GM12878 (cell line): ENCODE data around the gene TBRG1. TPM values are rescaled to one million over a fixed set of nuclear protein-coding genes. Genes with fewer than 3 reads are reported as not detected.

ENCODE experiments used
- ATAC-seq: fragments of 200-7000 bp; cut with Tn5 transposase; 3 replicates; pipeline ENCODE4 v1.9.1; 2020; ENCODE audit warnings: mild to moderate bottlenecking, moderate library complexity
- BruUV-seq: library from RNA; stranded (reverse); fragments of 400-500 nt; replicated peaks from 2 replicates; lab custom pipeline; 2021; lab: Mats Ljungman, UMichigan
- CTCF ChIA-PET: fragments of 300-600 bp; sonication (Branson Sonifier 250); formaldehyde crosslinking; extraction: SDS; loops from one replicate; lab custom pipeline; 2021; ENCODE audit warnings: inconsistent platforms; lab: Yijun Ruan, JAX
- POLR2A ChIA-PET: fragments of 350-600 bp; formaldehyde crosslinking; extraction: SDS; loops from one replicate; lab custom pipeline; 2021; ENCODE audit warnings: inconsistent platforms; lab: Charles Lee
- RAD21 ChIA-PET: fragments of 300-600 bp; sonication (Branson Sonifier 250); formaldehyde crosslinking; loops from one replicate; lab custom pipeline; 2023; ENCODE audit warnings: antibody characterized with exemption; ENCODE audit not compliant: unreplicated experiment; lab: Charles Lee
- SMC1A ChIA-PET: fragments of 300-600 bp; sonication (Branson Sonifier 250); formaldehyde crosslinking; loops from one replicate; lab custom pipeline; 2023; ENCODE audit not compliant: unreplicated experiment, uncharacterized antibody; lab: Charles Lee
- DNase-seq: peaks from one replicate; pipeline ENCODE4 v3.0.0-alpha.2; 2011; ENCODE audit warnings: low read depth, low spot score
- FAIRE-seq: peaks from 3 replicates; lab custom pipeline; 2011; peaks lifted over from hg19 to GRCh38; lab: Jason Lieb, UNC
- H2AFZ ChIP-seq: 2 replicates; pipeline ENCODE4 v1.6.0; 2011; ENCODE audit warnings: low read depth, low read length, control low read depth; ENCODE audit not compliant: control insufficient read depth
- H3K27ac ChIP-seq: 2 replicates; pipeline ENCODE4 v1.5.1; 2011; ENCODE audit warnings: control low read depth; ENCODE audit not compliant: control insufficient read depth, insufficient read depth
- H3K27me3 ChIP-seq, 2 experiments: replicated peaks in 1 of 2; 2 replicates each; pipeline versions ENCODE4 v1.6.0 to v1.6.1; 2011; ENCODE audit warnings: low read length in 1 of 2; ENCODE audit not compliant: control insufficient read depth in 2 of 2, insufficient read depth in 2 of 2
- H3K36me3 ChIP-seq, 2 experiments: 2 replicates each; pipeline ENCODE4 v1.5.1; 2011; ENCODE audit warnings: low read length in 1 of 2; ENCODE audit not compliant: control insufficient read depth in 2 of 2, insufficient read depth in 2 of 2
- H3K4me1 ChIP-seq: 2 replicates; pipeline ENCODE4 v1.6.1; 2011; ENCODE audit warnings: mild to moderate bottlenecking, low read length, moderate library complexity, mixed read lengths; ENCODE audit not compliant: control insufficient read depth, insufficient read depth
- H3K4me2 ChIP-seq: 2 replicates; pipeline ENCODE4 v1.6.0; 2011; ENCODE audit warnings: control low read depth; ENCODE audit not compliant: control insufficient read depth, insufficient read depth
- H3K4me3 ChIP-seq: fragments of 200-600 bp; sonication (generic); 2 replicates; pipeline ENCODE4 v1.5.1; 2016
- H3K79me2 ChIP-seq: 2 replicates; pipeline ENCODE4 v1.6.0; 2011; ENCODE audit warnings: low read length; ENCODE audit not compliant: control insufficient read depth, insufficient read depth
- H3K9ac ChIP-seq: 2 replicates; pipeline ENCODE4 v1.8.0; 2011; ENCODE audit warnings: low read length, control low read depth, mixed read lengths; ENCODE audit not compliant: control insufficient read depth, insufficient read depth
- H3K9me3 ChIP-seq: replicated peaks from 3 replicates; pipeline ENCODE4 v1.5.1; 2011; ENCODE audit warnings: mild to moderate bottlenecking, low read length; ENCODE audit not compliant: control insufficient read depth, insufficient read depth
- H4K20me1 ChIP-seq: 2 replicates; pipeline ENCODE4 v1.6.0; 2011; ENCODE audit not compliant: control insufficient read depth, insufficient read depth
- ATF7 ChIP-seq: fragments of 450-650 bp; IDR thresholded peaks from 2 replicates; pipeline ENCODE4 v1.6.1; 2016; ENCODE audit warnings: low read depth, mild to moderate bottlenecking
- BACH1 ChIP-seq: fragments of 450-650 bp; IDR thresholded peaks from 2 replicates; pipeline ENCODE4 v1.6.1; 2017; ENCODE audit warnings: mild to moderate bottlenecking, borderline replicate concordance
- CBFB ChIP-seq: IDR thresholded peaks from 2 replicates; pipeline ENCODE4 v1.6.1; 2016; ENCODE audit warnings: antibody characterized with exemption, low read depth
- CEBPB ChIP-seq, 2 experiments: fragments of 150-350 bp in 1 of 2; IDR thresholded peaks; 2 replicates each; pipeline ENCODE4 v1.6.1; 2012 to 2014; ENCODE audit warnings: low read depth in 2 of 2, low read length in 2 of 2, borderline replicate concordance in 1 of 2, inconsistent platforms in 1 of 2
- CHD1 ChIP-seq: IDR thresholded peaks from 2 replicates; pipeline ENCODE4 v1.6.1; 2012; ENCODE audit warnings: low read depth, low read length, improper control_type of control experiment
- CREB1 ChIP-seq: IDR thresholded peaks from 2 replicates; pipeline ENCODE4 v1.6.1; 2012; ENCODE audit warnings: low read depth, mild to moderate bottlenecking, inconsistent platforms
- E2F4 ChIP-seq: IDR thresholded peaks from 2 replicates; pipeline ENCODE4 v1.6.1; 2012; ENCODE audit warnings: low read depth, low read length, improper control_type of control experiment
- ELK1 ChIP-seq: IDR thresholded peaks from 2 replicates; pipeline ENCODE4 v1.6.1; 2012; ENCODE audit warnings: low read depth, low read length, improper control_type of control experiment
- EZH2 ChIP-seq: IDR thresholded peaks from 2 replicates; pipeline ENCODE4 v1.6.1; 2012; ENCODE audit warnings: low read depth, mild to moderate bottlenecking, control low read depth, inconsistent platforms, low read length, borderline replicate concordance; ENCODE audit not compliant: control insufficient read depth
- HDAC2 ChIP-seq: fragments of 200-600 bp; sonication (generic); IDR thresholded peaks from 2 replicates; pipeline ENCODE4 v1.6.1; 2017
- HSF1 ChIP-seq: fragments of 150-350 bp; IDR thresholded peaks from 2 replicates; pipeline ENCODE4 v1.6.1; 2014; ENCODE audit warnings: mild to moderate bottlenecking, low read depth, low read length
- JUND ChIP-seq: IDR thresholded peaks from 2 replicates; pipeline ENCODE4 v1.6.1; 2012; ENCODE audit warnings: low read depth, mild to moderate bottlenecking, low read length, improper control_type of control experiment, moderate library complexity
- LARP7 ChIP-seq: fragments of 450-650 bp; IDR thresholded peaks from 2 replicates; pipeline ENCODE4 v1.6.1; 2017; ENCODE audit warnings: mild to moderate bottlenecking
- PKNOX1 ChIP-seq: fragments of 450-650 bp; IDR thresholded peaks from 2 replicates; pipeline ENCODE4 v1.6.1; 2016; ENCODE audit warnings: mild to moderate bottlenecking
- PML ChIP-seq: IDR thresholded peaks from 2 replicates; pipeline ENCODE4 v1.6.1; 2012; ENCODE audit warnings: low read length, inconsistent platforms
- RAD21 ChIP-seq: IDR thresholded peaks from 2 replicates; pipeline ENCODE4 v1.6.1; 2011; ENCODE audit warnings: mild to moderate bottlenecking, low read depth, low read length, moderate library complexity; ENCODE audit not compliant: insufficient read depth
- SIX5 ChIP-seq: IDR thresholded peaks from 2 replicates; pipeline ENCODE4 v1.6.1; 2011; ENCODE audit warnings: mild to moderate bottlenecking, low read depth, low read length, moderate library complexity; ENCODE audit not compliant: severe bottlenecking
- SP1 ChIP-seq: IDR thresholded peaks from one replicate; pipeline ENCODE4 v1.6.1; 2011; ENCODE audit warnings: low read depth, low read length
- TCF3 ChIP-seq: IDR thresholded peaks from 2 replicates; pipeline ENCODE4 v1.6.1; 2012; ENCODE audit warnings: low read depth, mild to moderate bottlenecking, low read length, borderline replicate concordance; ENCODE audit not compliant: insufficient read depth
- WGBS: methylation state at CpG from one replicate; pipeline ENCODE4 v1.1.6; 2016; ENCODE audit warnings: low lambda C conversion rate; ENCODE audit not compliant: insufficient replicate concordance, insufficient coverage; ENCODE audit errors: missing lambda C conversion rate; 5-methylcytosine and 5-hydroxymethylcytosine counted together
- in situ Hi-C: fragments of 300-500 bp; cut with MboI; formaldehyde crosslinking; loops from 9 replicates; pipeline ENCODE4 v1.14.3; 2018; ENCODE audit warnings: mixed read lengths
- intact Hi-C: fragments of 100-400 bp; cut with micrococcal nuclease; formaldehyde crosslinking; loops from one replicate; pipeline ENCODE4 v1.14.2; 2022; ENCODE audit not compliant: unreplicated experiment
- polyA plus RNA-seq, 11 experiments: library from polyadenylated mRNA; depleted of rRNA in 4 of 11; unstranded in 6 of 11; stranded (reverse) in 5 of 11; fragments of >200 nt; fragmentation: Nextera tagmentation in 4 of 11; fragmentation: Illumina TruSeq in 1 of 11; extraction: Ambion mirVana in 4 of 11; extraction: Trizol in 1 of 11; gene quantifications; 1 replicate in 1 of 11; 2 replicates in 10 of 11; pipeline versions ENCODE4 v1.2.1 to v1.2.3, GENCODE V29; 2011 to 2016; ENCODE audit warnings: inconsistent platforms in 2 of 11, missing spikeins in 2 of 11, low read depth in 1 of 11
- total RNA-seq, 4 experiments: library from RNA; depleted of rRNA in 3 of 4; stranded (reverse); fragments of >200 nt in 3 of 4; fragmentation: Illumina TruSeq in 1 of 4; extraction: Trizol in 1 of 4; gene quantifications; 2 replicates each; pipeline versions ENCODE4 v1.2.1 to v1.2.3, GENCODE V29; 2013 to 2021
- TF ChIP-seq, protein P1 (sequence below): fragments of 450-650 bp; conservative IDR thresholded peaks from 2 replicates; pipeline ENCODE4 v1.6.1; 2017; ENCODE audit warnings: mild to moderate bottlenecking, moderate library complexity

Gene TBRG1
- total and polyA plus RNA-seq, 10 of the 15 experiments (the other 5 are each of a cell fraction or from before 2014, with no cell fraction given): 12.3 to 46.6 (median 26.2) TPM

DNA sequence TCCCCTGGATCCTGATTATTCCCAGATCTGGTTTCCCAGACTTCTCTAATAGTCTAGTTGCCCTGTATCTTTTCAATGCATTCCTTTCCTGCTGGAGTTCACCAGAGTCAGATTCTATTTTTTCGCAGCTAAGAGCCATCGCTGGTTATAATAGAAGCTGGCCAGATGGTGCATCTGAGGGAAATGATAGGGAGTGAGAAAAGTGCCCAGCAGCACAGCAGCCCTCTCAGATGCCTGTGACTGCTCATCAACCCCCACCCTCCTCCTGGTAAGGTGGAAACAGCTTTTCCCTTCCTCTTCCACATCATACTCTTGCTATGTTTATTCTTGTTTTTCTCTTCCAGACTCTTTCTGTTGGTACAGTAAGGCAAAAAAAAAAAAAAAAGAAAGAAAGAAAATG lies 40.1 kb upstream of the TBRG1 start:
- Histone ChIP-seq H3K27ac (no peak overlapping the region), H3K36me3 (no peaks in the 10 kb centered on the region), H4K20me1 (no peaks in the 10 kb centered on the region), H3K9ac (no peak overlapping the region), H3K79me2 (no peaks in the 10 kb centered on the region), H3K4me1 (no peaks in the 10 kb centered on the region), H3K4me2 (no peak overlapping the region), H3K9me3 (no peaks in the 10 kb centered on the region), H2AFZ (no peak overlapping the region), H3K27me3 (no peaks in the 10 kb centered on the region; a peak in 1 of 4 replicates), H3K4me3 (no peak overlapping the region)
- no TSS peak for BruUV-seq
- in situ Hi-C loops (loop anchor here (10.0 kb wide), 1 partner anchor 508 kb away; no protein-coding TSS in a partner anchor), intact Hi-C loops (no loop called here)
- ChIA-PET POLR2A (no interaction called here), RAD21 (interaction anchor here (1.3 kb wide), 1 partner anchor 164 kb away, joined by 3 read pairs; no protein-coding TSS in a partner anchor), CTCF (interaction anchor here (1.7 to 1.8 kb wide), 2 partner anchors 166 to 511 kb away, joined by 6 to 13 read pairs; no protein-coding TSS in a partner anchor), SMC1A (no interaction called here)
- 39% methylated on average over 2 of the region's 2 CpGs for WGBS
- DNase-seq (no peak), ATAC-seq (no peak), FAIRE-seq (no peak)
- no peak for TF ChIP-seq TCF3
- TF ChIP-seq CEBPB (IDR thresholded peaks at IDR 0.05; ENCODE audit: borderline replicate concordance in 1 of 2, low read depth in 2 of 2, low read length in 2 of 2): no peak
- no peak for TF ChIP-seq BACH1
- no peak for TF ChIP-seq EZH2
- no peak for TF ChIP-seq JUND
- no peak for TF ChIP-seq ATF7
- TF ChIP-seq CREB1: no peak
- no peak for TF ChIP-seq E2F4
- TF ChIP-seq SP1: no peak
- no peak for TF ChIP-seq SIX5
- TF ChIP-seq, protein P1, sequence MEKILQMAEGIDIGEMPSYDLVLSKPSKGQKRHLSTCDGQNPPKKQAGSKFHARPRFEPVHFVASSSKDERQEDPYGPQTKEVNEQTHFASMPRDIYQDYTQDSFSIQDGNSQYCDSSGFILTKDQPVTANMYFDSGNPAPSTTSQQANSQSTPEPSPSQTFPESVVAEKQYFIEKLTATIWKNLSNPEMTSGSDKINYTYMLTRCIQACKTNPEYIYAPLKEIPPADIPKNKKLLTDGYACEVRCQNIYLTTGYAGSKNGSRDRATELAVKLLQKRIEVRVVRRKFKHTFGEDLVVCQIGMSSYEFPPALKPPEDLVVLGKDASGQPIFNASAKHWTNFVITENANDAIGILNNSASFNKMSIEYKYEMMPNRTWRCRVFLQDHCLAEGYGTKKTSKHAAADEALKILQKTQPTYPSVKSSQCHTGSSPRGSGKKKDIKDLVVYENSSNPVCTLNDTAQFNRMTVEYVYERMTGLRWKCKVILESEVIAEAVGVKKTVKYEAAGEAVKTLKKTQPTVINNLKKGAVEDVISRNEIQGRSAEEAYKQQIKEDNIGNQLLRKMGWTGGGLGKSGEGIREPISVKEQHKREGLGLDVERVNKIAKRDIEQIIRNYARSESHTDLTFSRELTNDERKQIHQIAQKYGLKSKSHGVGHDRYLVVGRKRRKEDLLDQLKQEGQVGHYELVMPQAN: no peak
- TF ChIP-seq PKNOX1: no peak
- TF ChIP-seq HSF1: no peak
- TF ChIP-seq RAD21: no peak
- no peak for TF ChIP-seq LARP7
- no peak for TF ChIP-seq HDAC2
- no peak for TF ChIP-seq CBFB
- TF ChIP-seq ELK1: no peak
- no peak for TF ChIP-seq PML
- no peak for TF ChIP-seq CHD1
- TF ChIP-seq, all 136 proteins: peak for 0
